Subcutaneous abdominal adipose tissue (tissue), 5 donors: ENCODE measurements around the gene TNFRSF4.

Source experiments
- H3K27ac ChIP-seq: one replicate; pipeline ENCODE4 v1.7.0; 2013; ENCODE audit warnings: low read depth, mild to moderate bottlenecking, inconsistent platforms, low read length, moderate library complexity
- H3K27me3 ChIP-seq, 5 donors: one replicate each; pipeline ENCODE4 v1.7.0; 2013; ENCODE audit warnings: low read length in 5 of 5, inconsistent platforms in 1 of 5; ENCODE audit not compliant: control insufficient read depth in 5 of 5, insufficient read depth in 4 of 5
- H3K36me3 ChIP-seq, 5 donors: one replicate each; pipeline ENCODE4 v1.7.0; 2013; ENCODE audit warnings: low read length in 5 of 5; ENCODE audit not compliant: control insufficient read depth in 5 of 5, insufficient read depth in 5 of 5
- H3K4me1 ChIP-seq, 5 donors: one replicate each; pipeline ENCODE4 v1.7.0; 2013; ENCODE audit warnings: low read length in 5 of 5, mild to moderate bottlenecking in 3 of 5, moderate library complexity in 1 of 5; ENCODE audit not compliant: control insufficient read depth in 5 of 5, insufficient read depth in 5 of 5
- H3K4me3 ChIP-seq, 5 donors: one replicate each; pipeline ENCODE4 v1.7.0; 2013; ENCODE audit warnings: low read length in 5 of 5, low read depth in 1 of 5
- H3K9ac ChIP-seq, 5 donors: one replicate each; pipeline ENCODE4 v1.7.0; 2013; ENCODE audit warnings: low read length in 5 of 5, mild to moderate bottlenecking in 4 of 5, moderate library complexity in 3 of 5
- H3K9me3 ChIP-seq, 5 donors: one replicate each; pipeline ENCODE4 v1.7.0; 2013; ENCODE audit warnings: low read length in 5 of 5; ENCODE audit not compliant: control insufficient read depth in 5 of 5
- donor health status: healthy.
- donor health status: healthy.
- donor health status: healthy.
- donor health status: healthy.
- donor health status: healthy.

Gene TNFRSF4

DNA sequence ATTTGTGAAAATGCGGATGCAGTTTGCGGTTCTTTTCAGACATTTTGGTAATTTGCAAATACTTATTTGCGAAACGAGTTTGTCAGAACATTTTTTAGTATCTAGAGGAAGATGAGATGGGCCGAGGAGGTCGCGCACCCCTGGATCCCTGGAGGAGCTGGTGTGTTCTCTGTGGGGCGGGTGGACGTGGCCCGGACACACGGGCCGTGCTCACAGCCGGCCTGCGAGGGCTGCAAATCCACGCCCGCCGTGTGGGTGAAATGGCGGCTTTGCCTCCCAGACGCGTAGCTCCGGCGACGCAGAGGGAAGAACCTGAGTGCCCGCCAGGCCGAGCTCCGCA is 49.6 kb downstream of the TNFRSF4 start:
- H3K36me3 ChIP-seq: no peaks in the 10 kb centered on the region
- H3K9ac ChIP-seq: no peak overlapping the region
- peaks cover 0 to 36% (median 10%) of the 10 kb centered on the region in 5 donors for H3K4me1 ChIP-seq
- no peak overlapping the region for H3K4me3 ChIP-seq
- H3K9me3 ChIP-seq: no peaks in the 10 kb centered on the region
- no peak overlapping the region for H3K27ac ChIP-seq
- H3K27me3 ChIP-seq: peaks cover 19 to 49% (median 30%) of the 10 kb centered on the region in 5 donors

DNA sequence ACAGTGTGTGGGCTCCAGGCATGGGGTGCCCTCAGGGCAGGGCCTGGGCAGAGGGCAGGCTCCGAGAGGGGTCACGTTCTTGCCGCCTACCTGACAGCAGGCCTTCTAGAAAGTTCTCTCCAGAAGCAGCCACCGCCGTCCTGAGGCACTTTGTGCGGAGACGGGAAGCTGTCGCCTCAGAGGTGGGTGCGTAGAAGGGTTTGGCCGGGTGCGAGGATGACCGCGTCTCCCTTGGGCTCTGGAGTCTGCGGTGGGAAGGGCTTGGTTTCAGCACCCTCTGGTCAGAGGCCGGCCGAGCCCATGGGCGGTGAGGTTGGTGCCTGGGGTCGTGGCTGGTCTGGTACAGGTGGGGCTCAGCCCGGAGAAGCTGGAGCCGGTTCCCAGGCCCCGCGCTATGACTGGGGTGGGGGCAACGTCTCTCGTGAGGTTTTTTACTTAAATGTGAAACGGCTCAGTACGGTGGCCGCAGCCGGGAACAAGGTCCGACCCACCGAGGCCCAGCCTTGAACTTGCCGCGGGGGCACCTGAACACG is 50.3 kb downstream of the TNFRSF4 start:
- Histone ChIP-seq H3K4me1 (peaks cover 0 to 40% (median 13%) of the 10 kb centered on the region in 5 donors), H3K27me3 (peaks cover 18 to 45% (median 30%) of the 10 kb centered on the region in 5 donors), H3K27ac (no peak overlapping the region), H3K9ac (no peak overlapping the region), H3K4me3 (no peak overlapping the region), H3K9me3 (no peaks in the 10 kb centered on the region), H3K36me3 (no peaks in the 10 kb centered on the region)

- Histone ChIP-seq H3K9ac (no peak overlapping the region), H3K9me3 (no peaks in the 10 kb centered on the region), H3K4me3 (no peak overlapping the region), H3K36me3 (no peaks in the 10 kb centered on the region), H3K4me1 (peaks cover 0 to 47% (median 20%) of the 10 kb centered on the region in 5 donors), H3K27me3 (peaks cover 18 to 41% (median 27%) of the 10 kb centered on the region in 5 donors), H3K27ac (no peak overlapping the region)
These were observed 51.1 kb downstream of the TNFRSF4 start for GRCh38 chr1:1162597-1163537.

GRCh38 chr1:1161683-1162079 is 52.3 kb downstream of the TNFRSF4 start:
- peaks cover 11 to 38% (median 27%) of the 10 kb centered on the region in 5 donors for H3K27me3 ChIP-seq
- H3K9me3 ChIP-seq: no peaks in the 10 kb centered on the region
- H3K4me3 ChIP-seq: no peak overlapping the region
- H3K9ac ChIP-seq: no peak overlapping the region
- peaks cover 0 to 40% (median 25%) of the 10 kb centered on the region in 5 donors for H3K4me1 ChIP-seq
- H3K27ac ChIP-seq: no peak overlapping the region
- no peaks in the 10 kb centered on the region for H3K36me3 ChIP-seq
